GM19351 (cell line): ENCODE data around the gene SIK3.
"Not testable (repeated sequence)": the region's sequence is repeated elsewhere in the genome, so short reads cannot be mapped to it uniquely, and the experiment has no call there.

ENCODE experiments used
- ATAC-seq: cut with Tn5 transposase; IDR thresholded peaks from one replicate; pipeline ENCODE4 v1.9.1; 2021; ENCODE audit warnings: mild to moderate bottlenecking, moderate library complexity; ENCODE audit not compliant: unreplicated experiment

SIK3 gene

DNA sequence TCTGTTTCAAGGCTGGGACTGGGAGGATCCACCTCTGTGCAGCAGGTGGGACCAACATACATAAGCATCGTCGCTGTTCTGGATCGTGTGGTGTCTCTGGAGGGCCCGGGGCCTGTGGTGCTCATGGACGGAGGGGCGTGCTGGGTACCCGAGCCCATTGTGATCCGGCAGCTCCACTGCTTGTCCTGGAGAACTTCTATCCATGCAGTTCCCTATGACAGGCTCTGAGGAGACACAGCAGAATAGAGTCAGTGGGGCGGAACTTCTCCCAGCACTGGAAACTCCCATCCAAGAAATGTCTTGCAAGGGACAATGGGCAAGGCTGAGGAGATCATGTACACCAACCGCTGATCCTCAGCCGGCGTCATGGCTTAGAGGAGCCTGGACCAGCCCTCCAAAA is 249.2 kb downstream of the SIK3 start:
- no peak for ATAC-seq

DNA sequence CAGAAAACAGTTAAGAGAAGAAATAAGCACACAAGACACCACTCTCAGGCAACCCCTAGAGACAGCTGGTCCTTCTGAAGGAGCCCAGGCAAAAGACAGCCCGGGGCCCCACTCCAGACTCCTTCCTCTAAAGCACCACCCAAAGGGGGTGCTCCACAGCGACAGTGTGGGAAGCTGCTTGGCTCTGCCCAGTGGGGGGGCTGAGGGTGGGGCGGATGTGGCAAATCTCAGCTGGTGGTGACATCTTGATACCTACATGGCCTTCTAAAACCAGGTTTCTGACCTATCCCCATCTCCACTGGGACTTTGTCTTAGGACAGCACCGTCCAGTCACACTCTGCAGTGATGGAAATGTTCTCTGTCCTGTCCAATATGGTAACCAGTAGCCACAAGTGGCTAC is 250.6 kb downstream of the SIK3 start:
- no peak for ATAC-seq

DNA sequence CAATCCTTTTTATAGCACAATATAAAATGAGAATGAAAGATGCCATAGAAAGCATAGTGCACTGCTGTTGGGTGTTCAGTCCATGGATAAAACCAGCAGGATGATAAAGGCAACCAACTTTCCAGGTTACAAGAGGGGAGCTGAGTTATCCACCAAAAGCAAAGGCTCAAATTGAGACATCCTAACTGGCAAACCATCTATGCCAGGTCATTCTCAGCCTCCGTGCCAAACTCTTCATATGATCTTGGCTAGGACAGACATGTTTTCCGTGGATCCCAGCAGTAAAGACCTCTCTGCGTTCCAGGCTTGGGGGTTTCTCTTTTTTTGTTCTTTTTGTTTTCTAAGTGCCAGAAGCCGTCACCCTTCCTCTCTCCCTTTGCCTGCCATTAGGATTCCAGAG is 253.5 kb downstream of the SIK3 start:
- no peak for ATAC-seq

DNA sequence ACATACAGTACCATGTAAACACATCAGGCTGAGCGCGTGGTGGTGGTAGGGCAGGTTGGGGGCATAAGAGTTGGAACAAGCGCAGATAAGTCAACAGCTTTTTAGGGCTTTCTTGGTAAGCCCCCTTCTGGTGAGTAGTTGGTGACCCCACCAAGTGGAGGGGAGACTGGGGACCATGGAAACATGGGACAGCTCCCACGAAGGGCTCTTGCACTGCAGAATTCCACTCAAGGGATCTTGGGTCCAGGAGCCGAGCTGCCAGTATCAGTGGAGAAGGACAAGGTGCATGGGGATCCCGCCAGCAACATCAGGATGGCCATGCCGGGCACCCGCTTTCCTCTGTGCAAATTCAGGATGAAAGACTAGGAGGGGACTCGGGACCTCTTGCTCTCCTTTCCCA is 254.6 kb downstream of the SIK3 start:
- no peak for ATAC-seq

DNA sequence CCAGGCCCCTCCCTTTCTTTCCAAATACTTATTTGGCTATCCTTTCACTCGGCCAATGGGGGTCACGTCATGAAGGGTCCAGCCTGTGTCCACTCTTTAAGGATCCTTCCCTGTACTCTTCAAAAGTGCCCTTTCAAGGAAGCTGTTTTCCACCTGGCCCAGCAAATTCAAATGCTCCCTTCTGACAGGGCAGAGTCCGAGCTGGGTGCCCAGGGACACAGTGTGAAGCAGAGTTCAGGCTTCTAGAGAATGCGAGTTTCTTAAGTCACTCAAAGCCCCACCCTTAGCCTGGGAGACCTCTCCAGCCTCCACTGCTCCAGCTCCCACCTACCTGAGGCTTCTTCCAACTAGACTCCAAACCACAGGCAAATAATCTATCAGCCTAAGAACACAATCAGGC is 255.3 kb downstream of the SIK3 start:
- ATAC-seq, result no peak

DNA sequence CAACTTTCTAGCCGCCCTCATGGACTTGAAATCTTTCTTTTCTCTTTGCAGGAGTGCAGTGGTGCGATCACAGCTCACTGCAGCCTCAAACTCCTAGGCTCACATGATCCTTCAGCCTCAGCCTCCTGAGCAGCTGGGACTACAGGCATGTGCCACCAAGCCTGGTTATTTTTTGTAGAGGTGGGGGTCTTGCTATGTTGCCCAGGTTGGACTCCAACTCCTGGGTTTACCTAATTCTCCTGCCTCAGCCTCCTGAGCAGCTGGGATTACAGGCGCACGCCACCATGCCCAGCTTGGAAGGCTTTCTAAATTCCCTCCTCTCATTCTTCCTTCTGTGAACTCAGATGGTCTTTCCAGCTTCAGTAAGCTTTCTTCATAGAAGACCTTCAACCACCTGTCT is 256.1 kb downstream of the SIK3 start:
- no peak for ATAC-seq

DNA sequence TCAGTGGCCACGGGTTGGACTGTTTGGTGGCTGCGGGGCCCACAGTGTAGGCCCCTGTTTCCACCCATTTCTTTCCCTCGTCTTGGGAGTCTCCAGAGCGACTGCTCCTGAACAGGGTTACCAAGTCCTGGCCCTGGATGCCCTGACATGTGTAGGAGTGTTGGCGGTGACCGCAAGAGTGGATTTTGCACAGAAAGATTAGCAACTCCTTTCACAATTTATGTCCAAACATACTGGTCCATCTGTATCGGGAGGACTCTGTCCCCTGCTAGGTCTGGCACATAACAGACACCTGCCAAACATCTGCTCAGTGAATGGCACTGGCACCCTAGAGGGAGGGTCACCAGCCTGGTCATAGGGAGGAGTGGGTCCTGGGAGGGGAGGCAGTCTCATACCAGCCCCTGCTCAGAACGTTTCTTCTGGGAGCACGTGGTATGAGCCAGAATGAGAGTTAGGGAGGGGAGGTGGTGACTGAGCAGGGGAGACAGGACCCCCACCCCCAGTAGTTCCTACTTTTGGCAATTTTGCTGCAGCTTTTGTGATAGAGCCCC is 257.4 kb downstream of the SIK3 start:
- ATAC-seq, result no peak

DNA sequence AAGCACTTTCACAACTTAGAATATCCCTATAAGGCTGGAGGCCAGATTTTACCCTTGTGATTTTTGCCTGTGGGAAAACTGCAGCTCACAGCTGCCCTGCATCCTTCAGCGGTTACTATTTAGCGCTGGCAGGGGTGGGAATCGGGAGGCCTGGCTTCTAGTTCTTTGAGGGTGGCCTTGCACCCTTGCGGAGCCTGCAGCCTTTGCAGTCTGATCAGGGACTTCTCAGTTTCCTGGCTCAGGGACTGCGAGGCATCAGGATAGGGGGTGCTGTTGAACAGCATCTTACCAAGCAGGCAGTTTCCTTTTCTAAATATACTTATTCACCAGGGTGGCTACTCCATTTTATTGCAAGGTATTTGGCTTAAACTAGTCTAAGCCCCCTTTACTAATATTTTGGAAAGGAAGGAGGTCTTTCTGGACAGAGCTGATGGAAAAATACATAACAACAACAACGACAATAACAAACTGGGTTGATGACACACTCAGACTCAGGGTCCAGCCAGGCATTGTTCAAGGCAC is 257.9 kb downstream of the SIK3 start:
- no peak for ATAC-seq

DNA sequence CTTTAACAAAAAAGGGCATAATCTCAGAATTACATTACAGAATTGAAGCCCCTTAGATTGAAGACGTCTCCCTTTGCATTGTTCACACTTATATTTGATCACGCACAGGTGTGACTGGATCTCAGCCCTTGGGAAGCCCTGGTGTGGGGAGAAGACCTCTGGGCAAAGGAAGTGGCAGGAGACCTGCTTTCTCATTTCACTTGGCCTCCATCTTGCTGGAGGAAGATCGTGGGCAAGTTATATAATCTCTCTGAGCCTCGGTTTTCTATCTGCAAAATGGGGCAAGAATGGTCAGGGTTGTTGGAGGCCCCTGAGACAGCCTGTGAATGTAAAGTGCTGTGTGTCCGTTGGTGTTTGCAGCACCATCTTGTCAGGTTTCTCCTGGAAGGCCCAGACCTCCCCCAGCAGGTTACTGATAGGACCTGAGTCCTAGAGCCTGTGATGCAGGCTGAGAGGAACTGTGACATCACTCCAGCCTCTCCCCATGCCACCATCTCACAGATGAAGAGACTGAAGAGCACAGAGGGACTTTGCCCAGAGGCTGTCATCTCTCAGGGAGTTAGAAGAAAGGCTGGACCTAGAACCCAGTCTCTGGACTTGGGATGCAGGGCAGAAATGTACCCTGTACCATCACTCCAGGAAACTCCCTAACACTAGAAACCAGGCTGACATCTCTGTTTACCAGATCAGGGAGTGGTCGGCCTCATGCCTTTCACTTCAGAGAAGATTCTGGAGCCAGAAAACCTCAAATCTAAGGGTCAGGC is 259.7 kb downstream of the SIK3 start:
- ATAC-seq, result no peak

DNA sequence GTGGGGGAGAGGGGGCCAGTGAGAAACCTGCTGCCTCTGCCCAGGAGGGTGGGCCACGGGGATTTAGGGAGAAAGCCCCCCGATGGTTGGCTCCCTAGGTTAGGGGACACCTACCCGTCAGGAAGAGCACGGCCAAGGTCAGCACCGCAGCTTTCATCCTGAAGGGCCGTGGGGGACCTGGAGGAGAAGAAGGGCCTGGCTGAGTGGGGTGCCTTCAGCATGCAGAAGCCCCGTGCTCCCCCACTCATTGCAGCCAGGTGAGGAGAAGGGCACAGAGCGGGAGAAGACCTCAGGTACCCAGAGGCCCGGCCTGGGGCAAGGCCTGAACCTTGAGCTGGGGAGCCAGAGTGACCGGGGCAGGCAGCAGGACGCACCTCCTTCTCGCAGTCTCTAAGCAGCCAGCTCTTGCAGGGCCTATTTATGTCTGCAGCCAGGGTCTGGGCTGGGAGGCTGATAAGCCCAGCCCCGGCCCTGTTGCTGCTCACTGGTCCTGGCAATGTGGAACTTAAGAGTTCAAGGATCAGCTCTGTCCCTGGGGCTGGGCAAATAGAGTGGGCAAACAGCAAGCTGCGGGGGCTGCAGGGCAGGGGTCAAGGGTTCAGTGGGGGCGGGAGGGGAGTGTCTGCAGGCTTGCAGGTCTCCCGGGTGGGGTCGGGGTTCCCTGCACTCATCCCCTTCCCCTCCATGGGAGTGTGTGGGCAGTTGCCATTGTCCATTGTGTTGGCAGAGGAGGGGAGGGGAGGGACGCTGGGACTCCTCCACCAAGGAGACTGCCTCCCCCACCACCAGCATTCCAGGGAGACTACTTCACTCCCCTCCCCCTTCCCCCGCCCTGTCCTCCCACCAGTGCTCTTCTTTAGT is 260.8 kb downstream of the SIK3 start, which contains the start of gene APOA1:
APOA1 (minus strand) TSS at position 392 of the 861 bp plus-strand sequence; CDS start at position 157, 235 bp downstream.
- ATAC-seq, result no peak

DNA sequence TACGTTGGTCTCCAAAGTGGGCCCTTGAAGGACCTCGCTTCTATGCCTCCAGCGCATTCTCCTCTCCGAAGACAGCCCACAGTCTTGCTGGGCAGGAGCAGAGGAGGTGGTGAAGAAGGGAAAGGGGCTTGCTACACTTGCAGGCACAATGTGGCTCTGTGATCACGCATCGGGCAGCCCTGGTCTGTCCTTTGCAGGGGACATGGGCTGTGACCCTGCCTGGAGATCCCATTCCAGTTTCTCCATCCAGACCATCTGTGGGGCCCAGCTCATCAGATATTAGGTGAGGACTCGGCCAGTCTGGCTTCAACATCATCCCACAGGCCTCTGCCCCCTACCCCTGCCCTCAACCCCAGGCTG is 261.6 kb downstream of the SIK3 start:
- no peak for ATAC-seq

DNA sequence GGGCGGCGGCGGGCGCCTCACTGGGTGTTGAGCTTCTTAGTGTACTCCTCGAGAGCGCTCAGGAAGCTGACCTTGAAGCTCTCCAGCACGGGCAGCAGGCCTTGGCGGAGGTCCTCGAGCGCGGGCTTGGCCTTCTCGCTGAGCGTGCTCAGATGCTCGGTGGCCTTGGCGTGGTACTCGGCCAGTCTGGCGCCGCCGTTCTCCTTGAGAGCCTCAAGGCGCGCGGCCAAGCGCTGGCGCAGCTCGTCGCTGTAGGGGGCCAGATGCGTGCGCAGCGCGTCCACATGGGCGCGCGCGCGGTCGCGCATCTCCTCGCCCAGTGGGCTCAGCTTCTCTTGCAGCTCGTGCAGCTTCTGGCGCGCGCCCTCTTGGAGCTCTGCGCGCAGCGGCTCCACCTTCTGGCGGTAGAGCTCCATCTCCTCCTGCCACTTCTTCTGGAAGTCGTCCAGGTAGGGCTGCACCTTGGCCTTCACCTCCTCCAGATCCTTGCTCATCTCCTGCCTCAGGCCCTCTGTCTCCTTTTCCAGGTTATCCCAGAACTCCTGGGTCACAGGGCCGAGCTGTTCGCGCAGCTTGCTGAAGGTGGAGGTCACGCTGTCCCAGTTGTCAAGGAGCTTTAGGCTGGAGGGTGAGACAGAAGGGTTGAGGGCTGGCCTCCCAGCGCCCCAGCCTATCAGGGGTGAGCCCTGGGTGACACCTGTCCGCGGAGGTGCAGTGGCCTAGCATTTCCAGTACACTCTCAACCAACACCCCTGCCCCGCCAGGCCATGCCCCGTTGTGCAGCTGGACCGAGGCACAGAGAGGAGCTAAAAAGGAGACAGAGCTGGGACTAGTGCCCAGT is 262.2 kb downstream of the SIK3 start:
- ATAC-seq, result peak; percentile 95

DNA sequence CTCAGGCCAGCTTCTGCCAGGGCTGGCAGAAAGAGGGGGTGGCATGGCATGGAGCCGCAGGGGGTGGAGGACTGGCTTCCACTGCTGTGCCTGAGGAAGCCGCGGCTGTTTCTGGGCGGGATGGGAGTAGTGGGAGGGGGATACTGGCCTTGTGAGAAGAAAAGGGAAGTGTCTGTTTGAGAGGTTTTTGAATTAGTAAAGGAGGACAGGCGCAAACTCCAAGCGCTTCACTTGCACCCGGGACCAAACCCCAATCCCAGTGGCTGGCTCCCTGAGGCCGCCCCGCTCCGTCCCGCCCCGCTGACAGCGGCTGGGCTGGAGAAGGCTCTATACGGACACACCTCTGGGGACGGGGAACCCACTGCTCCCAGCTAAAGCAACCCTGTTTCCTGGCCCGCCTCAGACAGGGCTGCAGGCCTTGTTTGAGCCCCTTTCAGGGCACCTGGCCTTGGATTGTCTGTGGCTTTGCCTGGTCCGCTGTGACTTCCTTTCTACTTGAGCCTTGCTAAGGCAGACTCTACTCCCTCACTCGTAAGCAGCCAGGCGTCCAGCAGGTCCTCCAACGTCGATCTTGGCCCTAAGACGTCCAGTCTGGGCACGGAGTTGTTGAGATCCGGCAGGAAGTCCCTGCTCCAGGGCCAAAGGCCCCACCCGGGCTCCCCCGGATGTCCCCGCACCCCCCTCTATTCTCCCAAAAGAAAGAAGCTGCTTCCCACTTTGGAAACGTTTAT is 263.0 kb downstream of the SIK3 start:
- ATAC-seq, result peak; percentile 1

DNA sequence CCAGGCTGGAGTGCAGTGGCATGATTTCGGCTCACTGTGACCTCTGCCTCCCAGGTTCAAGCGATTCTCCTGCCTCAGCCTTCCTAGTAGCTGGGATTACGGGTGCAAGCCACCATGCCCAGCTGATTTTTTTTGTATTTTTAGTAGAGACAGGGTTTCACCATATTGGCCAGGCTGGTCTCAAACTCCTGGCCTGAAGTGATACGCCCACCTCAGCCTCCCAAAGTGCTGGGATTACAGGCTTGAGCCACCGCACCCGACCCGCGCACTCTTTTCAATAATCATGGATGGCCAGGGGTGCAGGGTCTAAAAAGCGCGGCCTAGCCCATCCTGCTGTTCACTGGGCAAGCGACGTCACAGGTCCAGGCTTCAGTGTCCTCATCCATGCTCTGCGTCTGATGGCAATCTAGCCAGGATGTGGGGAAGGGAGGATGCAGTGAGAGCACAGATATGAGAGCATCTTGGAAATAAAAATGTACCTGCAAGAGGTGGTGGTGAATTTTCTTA is 263.6 kb downstream of the SIK3 start:
- not testable (repeated sequence) for ATAC-seq

DNA sequence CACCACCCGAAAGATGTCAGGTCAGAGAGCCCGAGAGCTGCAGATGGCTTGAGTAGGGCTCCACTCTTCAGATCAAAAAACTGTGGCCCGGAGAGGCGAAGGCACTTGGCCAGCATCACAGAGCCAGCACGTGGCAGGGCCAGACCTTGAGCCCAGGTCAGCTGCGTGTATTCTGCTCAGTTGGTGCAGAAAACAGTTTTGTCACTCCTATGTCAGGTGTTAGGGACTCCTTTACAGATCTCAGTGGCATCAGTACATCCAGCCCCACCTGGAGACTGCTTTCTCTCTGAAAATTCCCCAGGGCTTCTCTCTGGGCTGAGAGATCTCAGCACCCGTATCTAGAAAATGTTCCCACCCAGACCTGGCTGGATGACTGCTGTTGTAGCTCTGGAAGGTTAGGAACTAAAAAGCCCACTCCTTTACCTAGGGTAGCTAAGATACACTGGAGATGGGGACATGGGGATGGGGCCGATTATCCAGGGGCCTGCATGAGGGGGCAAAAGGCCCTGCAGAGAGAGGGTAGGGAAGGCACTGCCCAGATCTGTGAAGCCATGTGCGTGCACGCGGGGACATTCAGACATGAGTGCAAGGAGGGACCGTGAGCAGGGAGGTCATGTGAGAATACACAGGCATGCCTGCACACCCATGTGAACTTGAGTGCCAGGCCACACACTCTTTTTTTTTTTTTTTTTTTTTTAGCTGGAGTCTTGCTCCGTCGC is 264.3 kb downstream of the SIK3 start:
- ATAC-seq, result no peak

DNA sequence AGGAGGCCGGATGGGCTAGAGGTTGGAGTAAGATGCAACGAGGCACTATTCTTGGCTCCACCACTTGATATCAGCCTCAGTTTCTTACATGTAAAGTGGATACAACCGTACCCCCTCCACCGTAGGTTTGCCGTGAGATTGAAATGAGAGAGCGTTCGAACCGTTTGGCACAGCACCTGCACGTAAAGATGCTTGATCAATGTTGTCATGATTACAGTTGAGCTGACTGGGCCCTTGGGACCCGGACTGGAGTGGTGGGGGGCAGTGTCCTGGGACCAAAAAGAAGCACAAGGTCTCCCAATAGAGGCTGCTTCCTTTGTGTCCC is 264.8 kb downstream of the SIK3 start:
- no peak for ATAC-seq

DNA sequence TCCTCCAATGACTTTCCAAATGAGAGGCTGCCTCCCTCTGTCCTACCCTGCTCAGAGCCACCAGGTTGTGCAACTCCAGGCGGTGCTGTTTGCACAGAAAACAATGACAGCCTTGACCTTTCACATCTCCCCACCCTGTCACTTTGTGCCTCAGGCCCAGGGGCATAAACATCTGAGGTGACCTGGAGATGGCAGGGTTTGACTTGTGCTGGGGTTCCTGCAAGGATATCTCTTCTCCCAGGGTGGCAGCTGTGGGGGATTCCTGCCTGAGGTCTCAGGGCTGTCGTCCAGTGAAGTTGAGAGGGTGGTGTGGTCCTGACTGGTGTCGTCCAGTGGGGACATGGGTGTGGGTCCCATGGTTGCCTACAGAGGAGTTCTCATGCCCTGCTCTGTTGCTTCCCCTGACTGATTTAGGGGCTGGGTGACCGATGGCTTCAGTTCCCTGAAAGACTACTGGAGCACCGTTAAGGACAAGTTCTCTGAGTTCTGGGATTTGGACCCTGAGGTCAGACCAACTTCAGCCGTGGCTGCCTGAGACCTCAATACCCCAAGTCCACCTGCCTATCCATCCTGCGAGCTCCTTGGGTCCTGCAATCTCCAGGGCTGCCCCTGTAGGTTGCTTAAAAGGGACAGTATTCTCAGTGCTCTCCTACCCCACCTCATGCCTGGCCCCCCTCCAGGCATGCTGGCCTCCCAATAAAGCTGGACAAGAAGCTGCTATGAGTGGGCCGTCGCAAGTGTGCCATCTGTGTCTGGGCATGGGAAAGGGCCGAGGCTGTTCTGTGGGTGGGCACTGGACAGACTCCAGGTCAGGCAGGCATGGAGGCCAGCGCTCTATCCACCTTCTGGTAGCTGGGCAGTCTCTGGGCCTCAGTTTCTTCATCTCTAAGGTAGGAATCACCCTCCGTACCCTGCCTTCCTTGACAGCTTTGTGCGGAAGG is 265.6 kb downstream of the SIK3 start:
- ATAC-seq, result no peak

DNA sequence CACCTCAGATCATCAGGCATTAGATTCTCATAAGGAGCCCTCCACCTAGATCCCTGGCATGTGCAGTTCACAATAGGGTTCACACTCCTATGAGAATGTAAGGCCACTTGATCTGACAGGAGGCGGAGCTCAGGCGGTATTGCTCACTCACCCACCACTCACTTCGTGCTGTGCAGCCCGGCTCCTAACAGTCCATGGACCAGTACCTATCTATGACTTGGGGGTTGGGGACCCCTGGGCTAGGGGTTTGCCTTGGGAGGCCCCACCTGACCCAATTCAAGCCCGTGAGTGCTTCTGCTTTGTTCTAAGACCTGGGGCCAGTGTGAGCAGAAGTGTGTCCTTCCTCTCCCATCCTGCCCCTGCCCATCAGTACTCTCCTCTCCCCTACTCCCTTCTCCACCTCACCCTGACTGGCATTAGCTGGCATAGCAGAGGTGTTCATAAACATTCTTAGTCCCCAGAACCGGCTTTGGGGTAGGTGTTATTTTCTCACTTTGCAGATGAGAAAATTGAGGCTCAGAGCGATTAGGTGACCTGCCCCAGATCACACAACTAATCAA is 266.4 kb downstream of the SIK3 start:
- ATAC-seq, result no peak
